Right lobe of liver (tissue), 4 donors: Measurements from ENCODE around the gene PELI3.
A peak's percentile ranks its signal among the peaks of the same experiment; 100 is the strongest.

Experiments used
- POLR2A ChIP-seq: fragments of 450-650 bp; IDR thresholded peaks from one replicate; pipeline ENCODE4 v1.6.1; 2017; ENCODE audit warnings: antibody characterized with exemption, mild to moderate bottlenecking
- TF ChIP-seq, protein P1 (sequence below), 4 donors: fragments of 200-600 bp in 3 of 4; fragments of 450-650 bp in 1 of 4; IDR thresholded peaks; one replicate each; pipeline versions ENCODE4 v1.5.1 to v1.8.0; 2016 to 2022; ENCODE audit warnings: antibody characterized with exemption in 4 of 4, mild to moderate bottlenecking in 2 of 4
- donor health status: DM: no; HTN: no; CAD: no.
- donor health status: DM: no; HTN: no; CAD: no.
- donor health status: DM: no; HTN: yes; CAD: no.

DNA sequence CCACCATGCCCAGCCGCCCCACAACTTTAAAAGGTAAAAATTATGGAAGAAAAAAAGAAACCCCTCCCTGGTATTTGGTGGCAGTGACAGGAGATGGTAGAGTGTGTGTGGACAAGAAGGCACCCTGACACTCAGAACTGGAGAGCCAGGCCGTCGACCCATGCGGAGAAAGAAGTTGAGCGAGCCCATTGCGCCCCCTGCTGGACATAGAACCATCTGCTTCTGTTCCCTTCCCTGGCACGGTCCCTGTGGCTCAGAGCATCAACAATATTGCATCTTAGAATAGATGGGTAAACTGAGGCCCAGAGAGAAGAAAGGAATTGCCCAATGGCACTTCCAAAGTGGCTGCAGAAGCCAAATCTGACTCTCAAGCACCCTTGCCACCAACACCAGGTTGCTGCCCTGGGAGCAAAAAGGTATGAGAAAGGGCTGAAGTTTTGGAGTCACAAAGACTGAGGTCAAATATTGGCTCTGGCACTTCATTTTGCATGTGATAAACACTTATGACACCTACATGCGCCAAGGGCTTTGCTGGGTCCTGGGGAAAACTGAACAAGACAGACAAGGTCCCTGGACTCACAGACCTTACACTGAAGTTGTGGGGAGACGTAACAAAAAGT, 36.6 kb upstream of the PELI3 start:
- no peak for TF ChIP-seq POLR2A
- TF ChIP-seq, protein P1, sequence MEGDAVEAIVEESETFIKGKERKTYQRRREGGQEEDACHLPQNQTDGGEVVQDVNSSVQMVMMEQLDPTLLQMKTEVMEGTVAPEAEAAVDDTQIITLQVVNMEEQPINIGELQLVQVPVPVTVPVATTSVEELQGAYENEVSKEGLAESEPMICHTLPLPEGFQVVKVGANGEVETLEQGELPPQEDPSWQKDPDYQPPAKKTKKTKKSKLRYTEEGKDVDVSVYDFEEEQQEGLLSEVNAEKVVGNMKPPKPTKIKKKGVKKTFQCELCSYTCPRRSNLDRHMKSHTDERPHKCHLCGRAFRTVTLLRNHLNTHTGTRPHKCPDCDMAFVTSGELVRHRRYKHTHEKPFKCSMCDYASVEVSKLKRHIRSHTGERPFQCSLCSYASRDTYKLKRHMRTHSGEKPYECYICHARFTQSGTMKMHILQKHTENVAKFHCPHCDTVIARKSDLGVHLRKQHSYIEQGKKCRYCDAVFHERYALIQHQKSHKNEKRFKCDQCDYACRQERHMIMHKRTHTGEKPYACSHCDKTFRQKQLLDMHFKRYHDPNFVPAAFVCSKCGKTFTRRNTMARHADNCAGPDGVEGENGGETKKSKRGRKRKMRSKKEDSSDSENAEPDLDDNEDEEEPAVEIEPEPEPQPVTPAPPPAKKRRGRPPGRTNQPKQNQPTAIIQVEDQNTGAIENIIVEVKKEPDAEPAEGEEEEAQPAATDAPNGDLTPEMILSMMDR (IDR thresholded peaks at IDR 0.05), result peak; percentile 60 to 82 (median 73)
